Fibroblast of skin of right quadriceps (primary cell): Measurements from ENCODE around the gene B4GALT3.

Source experiments
- DNase-seq: peaks from one replicate; pipeline ENCODE4 v3.0.0-alpha.2; 2013

B4GALT3 gene

DNA sequence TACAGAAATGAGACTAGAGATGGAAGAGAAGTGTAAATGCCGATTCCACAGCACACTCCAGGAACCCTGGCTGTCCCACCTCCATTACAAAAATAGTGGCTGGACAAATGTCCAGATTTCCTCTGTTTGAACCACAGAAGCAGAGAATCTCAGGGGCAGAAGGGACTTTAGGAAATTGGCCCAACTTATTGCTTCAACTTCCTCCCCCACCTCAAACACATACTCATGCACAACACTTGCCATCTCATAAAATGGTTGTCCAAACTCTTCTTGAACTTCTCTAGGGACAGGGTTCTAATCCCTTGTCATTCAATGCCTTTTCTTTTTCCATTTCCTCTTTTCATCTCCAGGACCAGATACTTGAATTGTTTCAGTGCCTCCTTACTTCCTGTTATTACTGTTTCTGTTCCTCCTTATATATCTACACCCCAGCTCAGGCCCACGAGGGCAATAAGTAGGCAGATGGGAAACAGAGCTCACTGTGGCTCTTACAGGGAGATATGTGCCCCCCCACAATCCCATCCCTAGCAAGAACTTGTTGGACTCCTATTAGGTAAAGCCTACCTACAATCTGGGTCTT lies 8.5 kb upstream of the B4GALT3 start:
- no peak for DNase-seq

DNA sequence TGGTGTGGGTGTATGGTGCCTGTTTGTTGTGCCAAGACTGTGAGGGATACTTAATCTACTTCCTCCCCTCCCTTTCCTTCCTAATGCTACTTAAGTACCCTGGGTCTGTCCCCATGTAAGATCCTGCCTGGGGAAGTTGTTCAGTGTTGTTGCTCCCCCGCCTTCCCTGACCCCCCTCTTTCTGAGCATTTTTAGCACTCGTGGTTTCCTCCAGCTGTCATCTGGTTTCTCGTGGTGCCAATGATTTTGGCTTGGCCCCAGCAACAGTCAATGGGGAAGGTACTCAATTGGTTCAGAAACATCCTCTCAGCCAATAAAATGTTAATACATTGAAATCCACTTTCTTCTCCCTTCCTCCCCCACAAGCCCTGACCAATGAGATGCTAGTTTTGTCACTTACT lies 8.0 kb upstream of the B4GALT3 start:
- peak; percentile 70 for DNase-seq

DNA sequence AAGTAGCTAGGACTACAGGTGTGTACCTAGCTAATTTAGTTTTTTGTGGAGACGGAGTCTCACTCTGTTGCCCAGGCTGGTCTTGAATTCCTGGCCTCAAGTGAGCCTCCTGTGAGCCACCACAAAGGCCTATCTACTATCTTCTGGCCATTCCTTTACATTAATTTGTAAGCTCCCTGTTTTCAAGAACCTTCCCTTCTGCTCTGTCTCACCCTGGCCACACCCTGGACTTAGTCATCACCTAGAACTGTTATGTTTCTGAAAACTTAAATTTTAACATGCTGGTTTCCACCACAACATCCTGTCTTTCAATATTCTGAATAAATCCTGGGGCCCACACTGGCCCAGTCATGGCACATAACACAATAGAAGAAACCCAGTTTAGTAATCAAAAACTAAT lies 4.9 kb upstream of the B4GALT3 start:
- DNase-seq: peak; percentile 53

DNA sequence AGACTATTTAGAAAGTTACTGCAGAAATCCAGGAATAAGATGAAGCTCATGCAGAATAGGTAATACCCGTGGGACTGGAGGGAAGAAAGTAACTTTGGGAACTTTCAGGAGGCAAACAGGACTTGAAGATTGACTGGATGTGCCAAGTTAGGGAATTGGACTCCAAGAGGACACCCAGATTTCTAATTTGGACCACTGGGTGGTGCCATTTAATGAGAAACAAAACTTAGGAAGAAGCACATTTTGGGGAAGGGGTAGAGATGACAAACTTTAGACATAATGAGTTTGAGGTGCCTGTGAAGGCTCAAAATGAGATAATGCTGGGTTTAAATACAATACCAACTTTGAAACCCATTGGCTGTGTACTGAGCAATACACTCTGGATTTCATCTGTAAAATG lies 3.3 kb upstream of the B4GALT3 start:
- DNase-seq: no peak

DNA sequence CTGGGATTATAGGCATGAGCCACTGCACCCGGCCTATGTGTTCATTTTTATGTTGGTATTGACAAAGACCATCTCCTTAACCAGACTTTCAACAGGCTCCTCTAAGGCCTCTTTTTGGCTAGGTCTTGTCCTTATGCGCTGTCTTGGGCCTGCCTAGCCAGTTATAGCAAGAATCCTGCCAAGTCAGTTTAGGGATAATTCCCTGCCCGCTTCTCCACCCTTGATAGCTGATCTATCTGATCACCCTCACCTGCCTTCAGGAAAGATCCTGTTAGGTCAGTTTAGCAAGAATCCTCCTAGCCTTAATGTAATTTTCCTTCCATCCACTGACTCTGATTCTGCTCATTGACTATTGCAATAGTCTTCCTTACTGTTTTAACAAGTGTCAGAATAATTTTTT lies 2.4 kb upstream of the B4GALT3 start:
- no peak for DNase-seq

DNA sequence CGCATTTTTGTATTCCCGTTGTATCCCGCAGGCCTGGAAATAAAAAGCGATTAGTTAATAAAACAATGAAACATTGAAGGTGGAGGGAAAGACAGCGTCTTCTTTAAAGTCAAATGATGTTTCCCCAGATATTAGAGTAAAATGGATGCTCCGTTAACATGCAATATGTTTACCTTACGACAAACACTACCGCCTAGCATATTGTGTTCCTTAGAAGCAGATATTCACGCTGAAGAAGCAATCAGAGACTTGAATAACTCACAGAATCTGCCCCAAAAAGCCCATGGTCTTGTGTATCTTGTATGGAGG lies 583 bp upstream of the B4GALT3 start:
- no peak for DNase-seq

DNA sequence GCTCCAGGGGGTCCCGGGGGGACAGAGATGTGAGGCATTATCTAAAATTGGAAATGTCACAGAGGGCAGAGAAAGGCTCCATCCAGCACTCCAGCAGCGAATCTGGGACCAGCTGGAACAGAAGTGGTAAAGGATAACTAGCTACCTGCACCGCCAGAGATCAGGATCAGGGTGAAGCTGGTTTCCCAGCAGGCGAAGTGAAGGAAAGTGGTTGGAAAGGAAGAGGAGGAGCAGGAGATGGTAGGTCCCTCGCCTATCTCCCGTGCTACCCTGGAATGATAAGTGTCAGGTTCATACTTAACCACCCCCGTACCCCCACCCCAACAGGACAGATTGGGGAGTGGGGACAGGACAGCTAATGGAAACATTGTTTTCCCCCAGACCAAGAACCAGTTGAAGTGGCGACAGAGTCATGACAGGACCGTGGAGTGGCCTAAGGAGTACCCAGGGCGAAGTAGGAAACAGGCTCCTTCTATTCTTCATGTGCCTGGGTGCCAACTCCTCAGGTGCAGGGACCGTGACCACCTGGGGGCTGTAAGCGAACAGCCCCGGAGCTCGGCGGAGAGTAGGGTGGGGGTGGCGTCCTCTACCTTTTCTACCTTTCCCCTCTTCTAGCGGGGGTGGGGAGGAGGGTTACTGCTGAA lies 717 bp downstream of the B4GALT3 start:
- no peak for DNase-seq

DNA sequence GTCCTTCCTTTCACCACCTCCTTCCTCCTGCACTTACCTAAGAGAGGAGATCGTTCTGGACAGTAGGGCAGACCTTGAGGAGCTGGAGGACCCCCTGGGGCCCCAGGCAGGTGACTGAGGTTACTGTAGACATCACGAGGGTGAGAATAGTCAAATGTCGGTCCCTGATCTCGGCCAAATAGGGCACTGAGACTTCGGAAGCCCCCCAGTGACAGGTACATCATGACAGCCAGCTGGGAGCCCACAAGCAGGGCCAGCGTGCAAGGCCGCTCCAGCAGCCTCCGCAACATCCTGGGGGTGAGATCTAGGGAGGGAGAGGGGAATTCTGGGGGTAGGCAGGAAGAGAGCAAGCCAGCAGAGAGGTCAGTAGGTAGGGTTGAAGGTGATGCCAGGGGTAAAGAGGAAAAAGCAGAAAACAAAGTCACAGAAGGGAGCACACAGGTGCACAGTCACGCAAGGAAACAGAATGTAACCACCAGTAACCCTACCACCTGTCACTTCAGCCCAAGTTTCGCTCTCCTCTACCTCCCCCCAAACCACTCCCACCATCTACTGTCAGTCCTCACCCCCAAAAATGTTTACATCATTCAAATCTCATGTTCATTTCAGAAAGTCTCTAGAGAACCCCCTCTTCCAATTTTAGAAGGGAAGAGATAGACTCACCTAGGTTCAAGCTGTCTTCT lies 1.4 kb downstream of the B4GALT3 start:
- DNase-seq: no peak

DNA sequence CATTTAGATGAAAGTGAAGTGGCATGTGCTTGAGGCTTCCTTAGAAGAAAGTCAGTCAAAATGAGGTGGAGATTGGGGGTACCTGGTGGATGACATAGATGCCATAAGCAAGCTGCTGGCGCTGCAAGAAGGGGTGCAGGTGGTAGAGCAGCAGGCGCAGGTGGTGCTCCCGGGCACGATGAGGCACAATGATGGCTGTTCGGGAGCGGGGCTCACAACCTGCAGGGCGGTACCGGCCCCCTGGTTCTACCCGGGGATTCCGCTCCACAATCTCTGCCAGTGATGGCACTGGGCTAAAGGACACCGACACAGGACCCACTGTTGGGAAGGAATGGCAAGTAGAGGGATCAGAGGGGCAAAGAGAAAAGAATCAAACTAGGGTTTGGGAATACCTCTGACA lies 2.4 kb downstream of the B4GALT3 start:
- no peak for DNase-seq

DNA sequence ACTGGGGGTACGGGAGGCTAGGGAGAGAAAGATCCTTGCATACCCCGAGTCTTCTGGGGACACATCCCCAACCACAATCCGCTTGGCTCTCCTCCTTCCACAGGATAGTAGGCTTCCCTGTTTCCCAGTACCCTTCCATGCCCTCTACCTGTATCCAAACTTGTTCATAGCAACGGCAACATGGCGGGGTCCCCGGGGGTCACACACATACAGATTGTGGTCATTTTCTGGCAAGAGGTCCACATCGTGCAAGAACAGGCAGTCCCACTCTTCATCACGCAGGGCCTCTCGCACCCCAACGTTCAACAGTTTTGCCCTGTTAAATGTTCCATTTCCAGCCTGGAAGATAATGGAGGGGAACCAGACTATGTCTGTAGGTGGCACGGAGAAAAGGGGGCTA lies 3.6 kb downstream of the B4GALT3 start:
- DNase-seq: no peak

DNA sequence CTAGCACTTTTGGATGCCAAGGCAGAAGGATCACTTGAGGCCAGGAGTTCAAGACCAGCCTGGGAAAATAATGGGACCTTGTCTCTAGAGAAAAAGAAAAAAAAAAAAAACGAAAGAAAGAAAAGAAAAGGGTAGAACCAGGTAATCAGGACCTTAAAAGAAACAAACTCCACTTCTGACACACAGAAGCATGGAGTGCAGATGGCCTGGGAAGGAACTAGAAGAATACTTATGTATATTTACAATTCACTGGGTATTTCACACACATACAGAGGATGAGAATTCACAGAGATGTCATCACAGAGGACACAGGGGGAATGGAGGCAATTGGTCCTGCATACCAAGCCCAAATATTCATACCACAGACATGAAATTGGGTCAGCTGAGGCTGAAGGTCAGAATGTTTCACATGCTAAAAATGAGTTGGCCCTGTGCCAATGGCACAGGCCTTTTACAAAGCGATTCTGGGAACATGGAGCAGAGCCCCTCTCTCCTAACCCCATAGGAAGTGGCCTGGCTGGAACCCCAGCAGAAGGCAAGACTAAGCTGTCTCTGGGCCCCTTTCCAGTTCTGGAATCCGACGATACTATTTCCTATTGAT lies 4.4 kb downstream of the B4GALT3 start:
- DNase-seq: peak; percentile 93

DNA sequence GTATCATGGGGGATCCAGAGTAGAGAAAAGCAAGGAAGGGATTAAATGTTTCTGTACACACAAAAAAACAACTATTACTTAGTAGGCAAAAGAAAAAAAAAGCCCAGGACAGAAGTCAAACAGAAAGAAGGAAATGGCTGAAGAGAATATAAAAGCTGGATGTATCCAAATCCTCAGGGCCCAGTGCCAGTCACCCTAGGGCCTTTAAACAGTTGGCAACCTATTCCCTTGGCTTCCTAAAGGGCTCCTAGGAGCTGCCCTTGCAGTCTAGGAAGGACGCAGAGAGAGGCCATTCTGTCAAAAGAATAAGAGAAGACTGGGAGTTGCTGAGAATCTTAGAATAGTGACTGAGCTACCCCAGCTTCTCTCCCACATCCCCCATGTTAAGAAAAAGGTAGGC lies 5.0 kb downstream of the B4GALT3 start:
- DNase-seq: no peak

DNA sequence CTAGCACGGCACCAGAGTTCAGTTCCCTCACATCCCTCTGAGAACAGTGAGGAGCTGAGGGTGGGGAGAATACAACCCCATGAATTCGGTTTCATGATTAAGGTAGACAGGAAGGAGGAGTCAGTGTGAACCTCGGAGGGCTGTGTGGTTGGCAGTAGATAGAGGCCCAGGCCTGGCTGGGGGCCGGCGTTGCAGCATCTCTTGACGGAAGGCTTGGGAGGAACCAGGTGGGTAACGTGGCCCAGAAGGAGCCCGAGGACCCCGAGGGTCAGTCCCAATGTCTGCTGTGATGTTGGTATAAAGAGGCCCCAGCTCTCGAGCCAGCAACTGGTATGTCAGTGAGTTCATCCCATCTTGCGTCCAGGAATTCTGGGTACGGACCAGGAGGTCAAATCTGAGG lies 5.6 kb downstream of the B4GALT3 start:
- no peak for DNase-seq

DNA sequence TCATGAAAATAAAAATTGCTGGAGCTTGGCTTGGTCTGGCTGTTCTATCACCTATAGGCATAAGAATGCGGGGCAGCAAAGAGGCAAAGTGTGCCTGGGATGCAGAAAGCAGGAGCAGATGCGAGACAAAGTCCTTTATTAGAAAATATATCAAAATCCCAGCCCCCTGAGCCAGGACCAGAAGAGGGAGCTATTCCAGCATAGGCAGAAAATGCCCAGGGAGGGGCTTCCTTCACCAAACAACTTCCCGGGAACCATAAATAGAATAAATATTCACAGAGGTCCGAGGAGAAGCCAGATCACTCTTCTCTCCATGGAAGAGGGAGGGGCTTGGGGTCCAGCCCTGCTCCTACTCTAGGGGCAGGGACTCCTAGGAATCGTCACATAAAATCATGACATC lies 6.1 kb downstream of the B4GALT3 start:
- DNase-seq: no peak

DNA sequence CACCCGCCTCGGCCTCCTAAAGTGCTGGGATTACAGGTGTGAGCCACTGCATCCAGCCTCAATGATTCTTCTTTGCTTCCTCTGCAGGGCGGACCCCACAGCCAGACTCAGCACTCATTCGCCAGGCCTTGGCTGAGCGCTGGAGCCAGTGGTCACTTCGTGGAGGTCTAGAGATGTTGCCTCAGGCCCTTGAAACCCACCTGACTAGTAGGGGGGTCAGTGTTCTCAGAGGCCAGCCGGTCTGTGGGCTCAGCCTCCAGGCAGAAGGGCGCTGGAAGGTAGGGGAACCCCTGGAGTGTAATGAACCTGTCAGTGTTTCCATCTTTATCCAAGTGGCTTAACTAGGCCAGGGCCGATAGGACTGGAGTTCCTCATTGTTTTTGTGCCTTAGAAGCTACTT lies 8.4 kb downstream of the B4GALT3 start:
- DNase-seq: no peak

DNA sequence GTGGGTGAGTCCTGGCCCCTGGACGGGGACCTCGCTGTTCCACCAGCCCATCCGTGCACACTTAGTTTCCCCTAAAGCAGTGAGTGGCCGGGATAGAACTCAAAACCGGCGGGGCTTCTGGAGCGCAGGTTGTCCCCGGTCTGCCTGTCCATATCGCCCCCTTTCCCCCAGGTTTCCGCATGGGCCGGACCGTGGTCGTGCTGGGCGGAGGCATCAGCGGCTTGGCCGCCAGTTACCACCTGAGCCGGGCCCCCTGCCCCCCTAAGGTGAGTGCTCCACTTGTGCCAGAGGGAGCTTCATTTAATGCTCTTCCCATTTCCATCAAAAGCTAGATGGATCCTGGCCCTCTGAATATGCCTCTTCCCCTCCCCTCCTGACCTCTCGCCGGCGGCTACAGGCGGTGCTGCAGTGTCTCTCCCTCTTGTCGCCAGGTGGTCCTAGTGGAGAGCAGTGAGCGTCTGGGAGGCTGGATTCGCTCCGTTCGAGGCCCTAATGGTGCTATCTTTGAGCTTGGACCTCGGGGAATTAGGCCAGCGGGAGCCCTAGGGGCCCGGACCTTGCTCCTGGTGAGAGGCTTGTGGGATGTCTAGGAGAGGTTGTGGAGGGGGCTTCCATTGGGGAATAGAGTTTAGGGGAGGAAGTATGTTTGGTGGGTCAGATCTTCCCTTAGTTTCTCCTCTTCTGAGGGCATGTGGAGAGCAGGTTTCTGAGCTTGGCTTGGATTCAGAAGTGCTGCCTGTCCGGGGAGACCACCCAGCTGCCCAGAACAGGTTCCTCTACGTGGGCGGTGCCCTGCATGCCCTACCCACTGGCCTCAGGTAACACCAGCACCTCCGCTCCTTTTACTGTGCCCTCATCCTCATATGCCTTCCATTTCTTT lies 10.4 kb downstream of the B4GALT3 start:
- no peak for DNase-seq

DNA sequence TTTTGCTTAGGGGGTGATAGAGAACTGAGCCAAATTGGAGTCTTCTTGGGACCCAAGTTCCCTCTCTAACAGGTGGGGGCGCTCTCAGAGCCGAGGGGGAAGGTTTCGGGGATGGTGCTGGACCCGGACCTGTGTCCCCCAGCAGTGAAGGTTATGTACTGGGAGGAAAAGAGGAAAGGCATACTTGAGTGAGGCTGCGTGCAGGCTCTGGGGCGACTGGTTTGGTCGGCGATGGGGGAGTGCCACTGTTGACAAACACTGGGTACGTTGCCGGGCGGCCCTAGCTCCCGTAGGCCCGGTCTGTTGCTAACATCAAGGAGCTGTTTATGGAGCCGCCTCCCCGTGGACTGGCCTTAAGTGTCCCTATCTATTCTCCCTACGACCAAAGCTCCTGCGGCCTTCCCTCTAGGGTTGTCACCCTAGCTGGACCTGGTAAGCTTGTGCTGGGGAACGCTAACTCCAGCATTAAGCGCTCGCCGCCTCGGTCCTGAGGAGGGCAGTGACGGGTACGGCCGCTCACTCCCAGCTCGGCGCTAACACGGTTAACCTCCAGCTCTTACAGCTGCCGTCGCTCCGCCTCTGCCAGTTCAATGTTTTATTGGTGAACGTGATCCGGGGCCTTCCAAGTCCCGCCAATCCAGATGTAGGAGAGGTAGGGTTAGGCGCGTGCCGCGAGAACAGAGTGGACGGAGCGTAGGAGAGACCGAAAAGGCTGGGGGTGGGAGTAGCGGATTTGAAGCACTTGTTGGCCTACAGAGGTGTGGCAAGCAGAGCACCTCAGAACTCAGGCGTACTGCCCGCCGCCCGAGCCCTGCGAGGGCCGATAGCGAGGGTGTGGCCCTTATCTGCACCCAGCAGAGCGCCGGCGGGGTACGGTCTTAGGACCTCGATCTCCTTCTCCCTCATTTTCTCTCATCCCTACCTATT lies 11.3 kb downstream of the B4GALT3 start, which contains the start of gene PPOX:
PPOX (plus strand) TSS at position 685 of the 927 bp plus-strand sequence. CDS start 422 bp downstream, outside the sequence.
- DNase-seq: peak; percentile 96

DNA sequence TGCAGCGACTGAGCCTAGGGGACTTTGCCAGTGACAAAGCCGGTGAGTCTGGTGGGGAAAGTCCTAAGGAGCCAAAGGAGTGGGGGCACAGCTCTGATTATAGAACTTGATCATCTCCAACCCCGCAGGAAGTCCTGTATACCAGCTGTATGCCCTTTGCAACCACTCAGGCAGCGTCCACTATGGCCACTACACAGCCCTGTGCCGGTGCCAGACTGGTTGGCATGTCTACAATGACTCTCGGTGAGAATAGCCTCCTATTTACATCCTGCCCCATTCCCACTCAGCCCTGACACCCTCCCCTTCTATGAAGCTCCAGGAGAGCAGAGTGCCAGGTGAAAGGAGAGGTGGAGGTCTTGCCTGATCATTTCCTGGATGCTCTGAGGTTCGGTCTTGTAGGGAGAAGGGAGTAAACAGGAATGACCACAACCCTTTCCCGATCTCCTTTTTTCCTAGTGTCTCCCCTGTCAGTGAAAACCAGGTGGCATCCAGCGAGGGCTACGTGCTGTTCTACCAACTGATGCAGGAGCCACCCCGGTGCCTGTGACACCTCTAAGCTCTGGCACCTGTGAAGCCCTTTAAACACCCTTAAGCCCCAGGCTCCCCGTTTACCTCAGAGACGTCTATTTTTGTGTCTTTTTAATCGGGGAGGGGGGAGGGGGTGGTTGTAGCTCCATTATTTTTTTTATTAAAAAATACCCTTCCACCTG lies 12.3 kb downstream of the B4GALT3 start:
- DNase-seq: no peak

DNA sequence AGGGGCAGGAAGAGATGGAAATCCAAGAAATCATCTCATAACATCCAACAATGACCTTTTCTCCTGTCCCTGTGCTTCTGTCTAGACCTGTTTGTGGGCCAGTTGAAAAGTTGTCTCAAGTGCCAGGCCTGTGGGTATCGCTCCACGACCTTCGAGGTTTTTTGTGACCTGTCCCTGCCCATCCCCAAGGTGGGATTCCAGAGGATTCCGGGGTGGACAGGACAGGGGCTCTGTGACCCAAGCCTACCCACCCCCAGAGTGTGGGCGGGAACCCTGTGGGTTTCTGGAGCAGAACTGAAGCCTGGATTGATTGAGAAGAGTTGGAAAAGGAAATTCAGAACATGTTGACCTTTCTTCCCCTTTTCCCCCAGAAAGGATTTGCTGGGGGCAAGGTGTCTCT lies 13.5 kb downstream of the B4GALT3 start:
- DNase-seq: no peak

DNA sequence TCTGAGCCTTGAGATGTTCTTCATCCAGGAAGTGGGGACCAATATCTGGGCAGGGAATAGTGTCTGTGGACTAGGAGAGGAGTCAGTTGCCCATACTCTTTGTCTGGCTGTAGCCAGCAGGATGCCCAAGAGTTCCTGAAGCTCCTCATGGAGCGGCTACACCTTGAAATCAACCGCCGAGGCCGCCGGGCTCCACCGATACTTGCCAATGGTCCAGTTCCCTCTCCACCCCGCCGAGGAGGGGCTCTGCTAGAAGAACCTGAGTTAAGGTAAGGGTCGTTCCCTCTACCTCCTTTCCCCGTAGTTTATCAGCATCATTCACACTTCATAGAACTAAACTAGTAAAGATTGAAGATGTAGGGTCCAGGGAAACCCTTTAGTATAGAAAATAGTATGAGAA lies 14.5 kb downstream of the B4GALT3 start:
- DNase-seq: no peak

DNA sequence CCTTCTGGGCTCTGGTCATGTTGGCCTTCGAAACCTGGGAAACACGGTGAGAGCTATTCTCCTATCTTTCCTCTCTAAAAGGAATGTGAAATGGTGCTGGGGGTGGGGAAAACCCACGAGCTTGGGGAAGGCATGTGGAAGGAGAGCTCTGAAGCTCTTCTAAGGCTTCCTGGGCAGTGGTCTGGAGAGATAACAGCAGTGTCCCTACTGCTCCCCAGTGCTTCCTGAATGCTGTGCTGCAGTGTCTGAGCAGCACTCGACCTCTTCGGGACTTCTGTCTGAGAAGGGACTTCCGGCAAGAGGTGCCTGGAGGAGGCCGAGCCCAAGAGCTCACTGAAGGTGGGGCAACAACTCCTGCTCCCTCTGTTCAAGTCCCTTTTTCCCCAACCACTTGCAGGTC lies 15.3 kb downstream of the B4GALT3 start:
- no peak for DNase-seq
